Measurements from ENCODE around the gene TNNI3K. TPM values are rescaled to one million over a fixed set of nuclear protein-coding genes. Genes with fewer than 3 reads are reported as not detected.

The TNNI3K gene
- polyA plus RNA-seq, 1 donor from 2014 or later, result 3.5 TPM

- TF ChIP-seq REST (IDR thresholded peaks at IDR 0.05; ENCODE audit: borderline replicate concordance), result no peak
- no peak for TF ChIP-seq POLR2AphosphoS5 (IDR thresholded peaks at IDR 0.05)
- no peak for TF ChIP-seq EZH2 (IDR thresholded peaks at IDR 0.05; ENCODE audit: borderline replicate concordance, insufficient read depth, low read length, poor library complexity, severe bottlenecking)
- TF ChIP-seq TAF1 (IDR thresholded peaks at IDR 0.05; ENCODE audit: low read depth), result no peak
- TF ChIP-seq RAD21 (conservative IDR thresholded peaks at IDR 0.05), result no peak
- no peak for TF ChIP-seq MXI1 (conservative IDR thresholded peaks at IDR 0.05; ENCODE audit: poor library complexity, severe bottlenecking)
Measured at GRCh38 chr1:74407902-74408301, 172.7 kb downstream of the TNNI3K start.

GRCh38 chr1:74412244-74412643 lies 177.1 kb downstream of the TNNI3K start:
- no peak overlapping the region for H3K9ac ChIP-seq (ENCODE audit: low read length)
- no peaks in the 10 kb centered on the region for H3K27me3 ChIP-seq (ENCODE audit: insufficient read depth, low read depth, low read length)
- no peak overlapping the region for H3K4me3 ChIP-seq (ENCODE audit: low read length)
- H3K79me2 ChIP-seq (replicated peaks; ENCODE audit: insufficient read depth, low read length), result no peaks in the 10 kb centered on the region
- no peaks in the 10 kb centered on the region for H3K36me3 ChIP-seq (ENCODE audit: insufficient read depth, low read length)
- TF ChIP-seq EZH2 (IDR thresholded peaks at IDR 0.05; ENCODE audit: borderline replicate concordance, insufficient read depth, low read length, poor library complexity, severe bottlenecking), result no peak
- no peak for TF ChIP-seq TAF1 (IDR thresholded peaks at IDR 0.05; ENCODE audit: low read depth)
- no peak for TF ChIP-seq SMC3 (conservative IDR thresholded peaks at IDR 0.05; ENCODE audit: poor library complexity)
- H3F3A ChIP-seq (ENCODE audit: insufficient read depth, low read length, poor library complexity, severe bottlenecking), result no peaks in the 10 kb centered on the region
- H4K20me1 ChIP-seq (ENCODE audit: insufficient read depth), result no peaks in the 10 kb centered on the region
- H2AFZ ChIP-seq (ENCODE audit: low read depth, low read length), result no peak overlapping the region
- H3K9me2 ChIP-seq (ENCODE audit: insufficient read depth, low read length), result no peaks in the 10 kb centered on the region
- H3K27ac ChIP-seq (ENCODE audit: low read length), result no peak overlapping the region
- H3K9me3 ChIP-seq (ENCODE audit: low read length), result no peaks in the 10 kb centered on the region
- H3K4me2 ChIP-seq (ENCODE audit: low read length), result no peak overlapping the region

More at GRCh38 chr1:74407902-74408301, 172.7 kb downstream of the TNNI3K start:
- Histone ChIP-seq H3K4me3 (ENCODE audit: low read length) (no peak overlapping the region), H3K9ac (ENCODE audit: low read length) (no peak overlapping the region), H3K9me2 (ENCODE audit: insufficient read depth, low read length) (no peaks in the 10 kb centered on the region), H3K4me2 (ENCODE audit: low read length) (no peak overlapping the region), H3K27ac (ENCODE audit: low read length) (no peak overlapping the region), H3K27me3 (ENCODE audit: insufficient read depth, low read depth, low read length) (no peaks in the 10 kb centered on the region), H3K79me2 (replicated peaks; ENCODE audit: insufficient read depth, low read length) (no peaks in the 10 kb centered on the region), H2AFZ (ENCODE audit: low read depth, low read length) (no peak overlapping the region), H4K20me1 (ENCODE audit: insufficient read depth) (no peaks in the 10 kb centered on the region), H3K36me3 (ENCODE audit: insufficient read depth, low read length) (no peaks in the 10 kb centered on the region), H3F3A (ENCODE audit: insufficient read depth, low read length, poor library complexity, severe bottlenecking) (no peaks in the 10 kb centered on the region), H3K9me3 (ENCODE audit: low read length) (no peaks in the 10 kb centered on the region)

DNA sequence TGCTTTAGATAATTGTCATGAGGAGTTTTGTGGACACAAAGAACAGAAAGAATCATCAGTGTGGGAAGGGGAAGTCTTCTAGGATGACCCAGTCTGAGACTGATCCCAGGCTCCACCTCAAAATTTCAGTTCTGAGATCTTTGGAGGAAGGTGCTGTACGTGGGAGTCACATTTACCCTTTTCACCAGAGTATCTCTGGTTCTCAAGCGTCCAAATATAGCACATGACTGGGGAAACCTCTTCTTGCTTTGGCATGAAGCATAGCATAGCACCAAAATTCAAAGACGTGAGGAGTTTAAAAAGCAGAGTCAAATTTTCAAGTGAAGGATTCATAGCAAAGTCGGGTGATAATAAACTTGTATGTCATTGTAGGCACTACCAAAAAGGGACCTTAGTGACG lies 180.7 kb downstream of the TNNI3K start:
- Histone ChIP-seq H3K79me2 (replicated peaks; ENCODE audit: insufficient read depth, low read length) (no peaks in the 10 kb centered on the region), H3K9me2 (ENCODE audit: insufficient read depth, low read length) (no peaks in the 10 kb centered on the region), H3K9ac (ENCODE audit: low read length) (no peak overlapping the region), H3K9me3 (ENCODE audit: low read length) (no peaks in the 10 kb centered on the region), H3K4me3 (ENCODE audit: low read length) (no peak overlapping the region), H4K20me1 (ENCODE audit: insufficient read depth) (no peaks in the 10 kb centered on the region), H3K4me2 (ENCODE audit: low read length) (no peak overlapping the region), H3K27ac (ENCODE audit: low read length) (no peak overlapping the region), H3K27me3 (ENCODE audit: insufficient read depth, low read depth, low read length) (no peaks in the 10 kb centered on the region), H3K36me3 (ENCODE audit: insufficient read depth, low read length) (no peaks in the 10 kb centered on the region), H2AFZ (ENCODE audit: low read depth, low read length) (no peak overlapping the region), H3F3A (ENCODE audit: insufficient read depth, low read length, poor library complexity, severe bottlenecking) (no peaks in the 10 kb centered on the region)
- TF ChIP-seq REST (IDR thresholded peaks at IDR 0.05; ENCODE audit: borderline replicate concordance), result no peak
- no peak for TF ChIP-seq SMC3 (conservative IDR thresholded peaks at IDR 0.05; ENCODE audit: poor library complexity)
- TF ChIP-seq EZH2 (IDR thresholded peaks at IDR 0.05; ENCODE audit: borderline replicate concordance, insufficient read depth, low read length, poor library complexity, severe bottlenecking), result no peak
- TF ChIP-seq RAD21 (conservative IDR thresholded peaks at IDR 0.05), result no peak
- no peak for TF ChIP-seq TAF1 (IDR thresholded peaks at IDR 0.05; ENCODE audit: low read depth)
- no peak for TF ChIP-seq POLR2AphosphoS5 (IDR thresholded peaks at IDR 0.05)
- no peak for TF ChIP-seq EP300 (conservative IDR thresholded peaks at IDR 0.05; ENCODE audit: poor library complexity, severe bottlenecking)
- no peak for TF ChIP-seq MXI1 (conservative IDR thresholded peaks at IDR 0.05; ENCODE audit: poor library complexity, severe bottlenecking)
- TF ChIP-seq CTCF (IDR thresholded peaks at IDR 0.05; ENCODE audit: poor library complexity, severe bottlenecking), result no peak

Data from neural cell (in vitro differentiated cells).